ENCODE data around the gene GUCA2B.

GRCh38 chr1:42186152-42186551 lies 32.9 kb downstream of the GUCA2B start:
- TF ChIP-seq YY1 (IDR thresholded peaks at IDR 0.05; ENCODE audit: insufficient read depth, insufficient read length) (no peak), ZNF274 (IDR thresholded peaks at IDR 0.05; ENCODE audit: low read depth, low read length) (no peak), SUZ12 (IDR thresholded peaks at IDR 0.05; ENCODE audit: extremely low read depth, insufficient read depth, insufficient read length) (no peak)

Measured in NT2/D1 (cell line).